CD8-positive, alpha-beta memory T cell (primary cell): ENCODE measurements around the gene RRP9. TPM values are rescaled to one million over a fixed set of nuclear protein-coding genes. Genes with fewer than 3 reads are reported as not detected.
"Not testable (repeated sequence)": the region's sequence is repeated elsewhere in the genome, so short reads cannot be mapped to it uniquely, and the experiment has no call there.

ENCODE experiments used
- CTCF ChIA-PET: fragments of 350-600 bp; sonication (Branson Sonifier 250); formaldehyde crosslinking; loops from one replicate; lab custom pipeline; 2021; ENCODE audit warnings: antibody characterized with exemption; lab: Charles Lee
- POLR2A ChIA-PET: fragments of 350-600 bp; sonication (Branson Sonifier 250); formaldehyde crosslinking; loops from one replicate; lab custom pipeline; 2021; ENCODE audit warnings: antibody characterized with exemption; lab: Charles Lee
- DNase-seq, 5 donors: peaks; one replicate each; pipeline versions ENCODE4 v3.0.0 to v3.0.0-alpha.2; 2020 to 2022; ENCODE audit warnings: mixed read lengths in 1 of 5
- H3K27ac ChIP-seq: one replicate; pipeline ENCODE4 v1.7.0; 2013; ENCODE audit warnings: low read depth, mild to moderate bottlenecking, low read length, moderate library complexity
- H3K27me3 ChIP-seq: 2 replicates; pipeline ENCODE4 v1.7.0; 2013; ENCODE audit warnings: low read length, mild to moderate bottlenecking; ENCODE audit not compliant: insufficient read depth, poor library complexity, severe bottlenecking
- H3K36me3 ChIP-seq: 2 replicates; pipeline ENCODE4 v1.7.0; 2013; ENCODE audit warnings: mild to moderate bottlenecking, low read length, moderate library complexity; ENCODE audit not compliant: insufficient read depth
- H3K4me1 ChIP-seq: 2 replicates; pipeline ENCODE4 v1.7.0; 2013; ENCODE audit warnings: mild to moderate bottlenecking, low read length, moderate library complexity; ENCODE audit not compliant: insufficient read depth
- H3K4me3 ChIP-seq: 2 replicates; pipeline ENCODE4 v1.7.0; 2013; ENCODE audit warnings: mild to moderate bottlenecking, low read length
- H3K9me3 ChIP-seq: 2 replicates; pipeline ENCODE4 v1.7.0; 2013; ENCODE audit warnings: mild to moderate bottlenecking, low read length
- H3K27ac Mint-ChIP-seq, 8 donors: one replicate each; pipeline ENCODE4 v1.8.0; 2020 to 2021; ENCODE audit warnings: mixed read lengths in 8 of 8, mild to moderate bottlenecking in 6 of 8, inconsistent platforms in 3 of 8, moderate library complexity in 3 of 8
- H3K27me3 Mint-ChIP-seq, 2 donors: one replicate each; pipeline ENCODE4 v1.8.0; 2020 to 2021; ENCODE audit warnings: mixed read lengths in 2 of 2, mild to moderate bottlenecking in 1 of 2, moderate library complexity in 1 of 2
- H3K36me3 Mint-ChIP-seq, 3 donors: one replicate each; pipeline ENCODE4 v1.8.0; 2020 to 2021; ENCODE audit warnings: mixed read lengths in 3 of 3, inconsistent platforms in 1 of 3, mild to moderate bottlenecking in 1 of 3
- H3K4me1 Mint-ChIP-seq, 3 donors: one replicate each; pipeline ENCODE4 v1.8.0; 2020 to 2021; ENCODE audit warnings: mixed read lengths in 3 of 3, inconsistent platforms in 1 of 3, mild to moderate bottlenecking in 1 of 3
- H3K4me3 Mint-ChIP-seq, 7 donors: one replicate each; pipeline ENCODE4 v1.8.0; 2020 to 2021; ENCODE audit warnings: mixed read lengths in 7 of 7, mild to moderate bottlenecking in 6 of 7, moderate library complexity in 4 of 7, inconsistent platforms in 2 of 7
- H3K9me3 Mint-ChIP-seq, 5 donors: one replicate each; pipeline ENCODE4 v1.8.0; 2020 to 2022; ENCODE audit warnings: mixed read lengths in 5 of 5, mild to moderate bottlenecking in 3 of 5, moderate library complexity in 2 of 5, inconsistent platforms in 1 of 5
- polyA plus RNA-seq: library from polyadenylated mRNA; unstranded; fragments of 300-500 nt; fragmentation: Illumina TruSeq; gene quantifications from one replicate; pipeline ENCODE4 v1.2.3, GENCODE V29; 2021
- total RNA-seq, 2 experiments: library from RNA; stranded (reverse); gene quantifications; one replicate each; pipeline ENCODE4 v1.2.3, GENCODE V29; 2021

RRP9 gene, protein sequence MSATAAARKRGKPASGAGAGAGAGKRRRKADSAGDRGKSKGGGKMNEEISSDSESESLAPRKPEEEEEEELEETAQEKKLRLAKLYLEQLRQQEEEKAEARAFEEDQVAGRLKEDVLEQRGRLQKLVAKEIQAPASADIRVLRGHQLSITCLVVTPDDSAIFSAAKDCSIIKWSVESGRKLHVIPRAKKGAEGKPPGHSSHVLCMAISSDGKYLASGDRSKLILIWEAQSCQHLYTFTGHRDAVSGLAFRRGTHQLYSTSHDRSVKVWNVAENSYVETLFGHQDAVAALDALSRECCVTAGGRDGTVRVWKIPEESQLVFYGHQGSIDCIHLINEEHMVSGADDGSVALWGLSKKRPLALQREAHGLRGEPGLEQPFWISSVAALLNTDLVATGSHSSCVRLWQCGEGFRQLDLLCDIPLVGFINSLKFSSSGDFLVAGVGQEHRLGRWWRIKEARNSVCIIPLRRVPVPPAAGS
- 10 to 100 TPM; 82.7 to 87.0 TPM for total RNA-seq
- 25.3 TPM for polyA plus RNA-seq

DNA sequence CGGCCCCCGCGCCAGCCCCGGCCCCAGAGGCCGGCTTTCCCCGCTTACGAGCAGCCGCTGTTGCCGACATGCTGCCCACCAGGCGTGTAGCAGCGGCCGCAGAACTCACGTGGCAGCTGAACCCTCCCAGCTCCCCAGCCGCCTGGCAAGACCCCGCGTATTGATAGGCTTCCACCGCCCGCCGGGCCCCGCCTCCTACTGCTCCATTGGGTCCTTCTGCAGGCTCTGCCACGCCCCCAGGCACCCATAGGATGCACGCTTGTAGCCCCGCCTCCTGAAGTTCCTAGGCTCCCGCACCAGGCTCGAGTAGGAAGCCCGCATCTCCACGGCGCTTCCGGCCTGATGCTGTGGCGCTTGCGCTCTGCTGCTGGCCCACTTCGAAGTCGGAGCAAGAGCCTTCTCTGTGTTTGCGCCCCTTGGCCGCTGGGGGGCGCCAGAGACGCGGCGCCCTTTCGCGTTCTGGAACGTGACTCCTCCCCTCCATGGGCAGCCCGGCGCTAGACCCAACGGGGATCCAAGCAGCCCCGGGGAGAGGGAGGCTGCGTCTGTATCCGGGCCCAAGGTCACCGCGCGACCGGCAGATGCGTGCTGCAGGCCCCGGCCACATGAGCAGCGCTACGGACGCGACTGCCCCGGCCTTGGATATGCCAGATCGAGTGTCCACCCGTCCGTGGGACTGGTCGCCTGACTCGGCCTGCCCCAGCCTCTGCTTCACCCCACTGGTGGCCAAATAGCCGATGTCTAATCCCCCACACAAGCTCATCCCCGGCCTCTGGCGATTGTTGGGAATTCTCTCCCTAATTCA is at the start of gene RRP9, which contains the start of gene PARP3:
Gene RRP9, minus strand, starts transcription at position 107 of the 805 bp plus-strand sequence. Its CDS starts 37 bp downstream, at position 70.
Gene PARP3, plus strand, starts transcription at position 566 of the 805 bp plus-strand sequence. CDS start 993 bp downstream, outside the sequence.
- Mint-ChIP-seq H3K4me1 (peaks cover 23 to 50% (median 34%) of the 10 kb centered on the region in 3 donors), H3K27me3 (no peaks in the 10 kb centered on the region), H3K27ac (peak within 1 kb of the TSS; percentile 74 to 97 (median 91)), H3K36me3 (peaks cover 0 to 31% (median 0%) of the 10 kb centered on the region in 3 donors), H3K4me3 (peak within 1 kb of the TSS; percentile 86 to 95 (median 92)), H3K9me3 (no peaks in the 10 kb centered on the region)
- Histone ChIP-seq H3K27me3 (no peaks in the 10 kb centered on the region), H3K9me3 (no peaks in the 10 kb centered on the region), H3K4me3 (peak within 1 kb of the TSS; percentile 96), H3K27ac (peak within 1 kb of the TSS; percentile 79), H3K36me3 (peaks cover 14% of the 10 kb centered on the region), H3K4me1 (peaks cover 30% of the 10 kb centered on the region)
- ChIA-PET POLR2A (interaction anchor here (0.6 to 1.7 kb wide), 6 partner anchors 26 to 54 kb away, joined by 3 to 7 read pairs (median 6); partner anchors contain the start of genes ABHD14A, ABHD14B, ACY1 and RPL29), CTCF (interaction anchor here (0.6 to 6.2 kb wide), 30 partner anchors 8 to 392 kb away, joined by 3 to 65 read pairs (median 4); partner anchors contain the start of genes ABHD14A, ABHD14B, ACY1 and GPR62)
- DNase-seq: peak; percentile 99 to 100 (median 99)

DNA sequence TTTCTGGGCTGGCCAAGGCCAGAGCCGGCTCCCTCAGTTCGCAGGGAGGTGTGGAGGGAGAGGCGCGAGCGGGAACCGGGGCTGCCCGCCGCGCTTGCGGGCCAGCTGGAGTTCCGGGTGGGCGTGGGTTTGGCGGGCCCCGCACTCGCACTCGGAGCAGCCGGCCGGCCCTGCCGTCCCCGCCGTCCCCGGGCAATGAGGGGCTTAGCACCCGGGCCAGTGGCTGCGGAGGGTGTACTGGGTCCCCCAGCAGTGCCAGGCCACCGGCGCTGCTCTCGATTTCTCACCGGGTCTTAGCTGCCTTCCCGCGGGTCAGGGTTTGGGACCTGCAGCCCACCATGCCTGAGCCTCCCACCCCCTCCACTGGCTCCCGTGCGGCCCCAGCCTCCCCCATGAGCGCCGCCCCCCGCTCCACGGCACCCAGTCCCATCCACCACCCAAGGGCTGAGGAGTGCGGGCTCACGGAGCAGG is 48.8 kb upstream of the RRP9 start:
- peaks cover 1 to 42% (median 5%) of the 10 kb centered on the region in 3 donors for H3K36me3 Mint-ChIP-seq
- DNase-seq, H3K4me3 Mint-ChIP-seq, H3K27me3 ChIP-seq, H3K9me3 ChIP-seq, H3K27ac ChIP-seq, H3K9me3 Mint-ChIP-seq, H3K27ac Mint-ChIP-seq, POLR2A ChIA-PET, H3K27me3 Mint-ChIP-seq, H3K4me3 ChIP-seq: not testable (repeated sequence)
- CTCF ChIA-PET: interaction anchor here (1.1 to 2.0 kb wide), 4 partner anchors 8 to 48 kb away, joined by 3 to 7 read pairs (median 5); partner anchors contain the start of genes ABHD14B, ACY1 and PARP3
- Histone ChIP-seq H3K36me3 (peaks cover 22% of the 10 kb centered on the region), H3K4me1 (peaks cover 17% of the 10 kb centered on the region)
- H3K4me1 Mint-ChIP-seq: peaks cover 23 to 36% (median 36%) of the 10 kb centered on the region in 3 donors

DNA sequence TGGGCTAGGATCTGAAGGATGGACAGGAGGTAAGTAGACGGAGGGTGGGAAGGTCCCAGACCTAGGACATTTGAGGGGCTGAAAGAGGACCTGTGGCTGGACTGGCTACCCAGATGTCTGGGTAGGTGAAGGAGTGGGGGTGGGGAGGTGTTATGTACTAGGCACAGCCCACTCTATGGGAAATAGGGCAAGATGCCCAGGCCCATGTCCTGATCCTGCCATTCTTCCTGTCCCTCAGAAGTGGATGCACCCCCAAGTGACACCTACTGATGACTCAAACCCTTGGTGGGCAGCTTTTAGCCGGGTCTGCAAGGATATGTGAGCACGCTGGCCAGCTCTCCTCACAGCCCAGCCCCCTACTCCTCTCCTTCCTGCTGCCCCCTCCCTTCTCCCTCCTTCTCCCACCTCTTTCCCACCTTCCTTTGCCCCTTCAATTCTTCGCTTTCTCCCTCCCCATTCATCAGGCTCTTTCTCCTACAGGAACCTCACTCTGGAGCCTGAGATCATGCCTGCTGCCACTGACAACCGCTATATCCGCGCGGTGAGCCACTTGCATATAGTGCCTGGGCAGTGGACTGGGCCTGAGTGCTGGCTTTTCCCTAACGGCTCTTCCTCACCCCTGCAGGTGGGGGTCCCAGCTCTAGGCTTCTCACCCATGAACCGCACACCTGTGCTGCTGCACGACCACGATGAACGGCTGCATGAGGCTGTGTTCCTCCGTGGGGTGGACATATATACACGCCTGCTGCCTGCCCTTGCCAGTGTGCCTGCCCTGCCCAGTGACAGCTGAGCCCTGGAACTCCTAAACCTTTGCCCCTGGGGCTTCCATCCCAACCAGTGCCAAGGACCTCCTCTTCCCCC is 46.8 kb upstream of the RRP9 start:
- H3K4me3 Mint-ChIP-seq: no peak overlapping the region
- POLR2A ChIA-PET: no interaction called here
- CTCF ChIA-PET: interaction anchor here (2.7 kb wide), 1 partner anchor 15 kb away, joined by 10 read pairs; the partner anchor contains the start of gene ABHD14B
- no peak overlapping the region for H3K4me3 ChIP-seq
- no peaks in the 10 kb centered on the region for H3K27me3 ChIP-seq
- H3K9me3 Mint-ChIP-seq: no peaks in the 10 kb centered on the region
- peaks cover 13 to 22% (median 22%) of the 10 kb centered on the region in 3 donors for H3K4me1 Mint-ChIP-seq
- no peak overlapping the region for H3K27ac ChIP-seq
- peaks cover 10% of the 10 kb centered on the region for H3K36me3 ChIP-seq
- peak overlapping the region in 6 of 8 donors; percentile 6 to 89 (median 56) for H3K27ac Mint-ChIP-seq
- DNase-seq: no peak
- no peaks in the 10 kb centered on the region for H3K9me3 ChIP-seq
- H3K36me3 Mint-ChIP-seq: peaks cover 0 to 22% (median 0%) of the 10 kb centered on the region in 3 donors
- no peaks in the 10 kb centered on the region for H3K27me3 Mint-ChIP-seq
- peaks cover 3% of the 10 kb centered on the region for H3K4me1 ChIP-seq

DNA sequence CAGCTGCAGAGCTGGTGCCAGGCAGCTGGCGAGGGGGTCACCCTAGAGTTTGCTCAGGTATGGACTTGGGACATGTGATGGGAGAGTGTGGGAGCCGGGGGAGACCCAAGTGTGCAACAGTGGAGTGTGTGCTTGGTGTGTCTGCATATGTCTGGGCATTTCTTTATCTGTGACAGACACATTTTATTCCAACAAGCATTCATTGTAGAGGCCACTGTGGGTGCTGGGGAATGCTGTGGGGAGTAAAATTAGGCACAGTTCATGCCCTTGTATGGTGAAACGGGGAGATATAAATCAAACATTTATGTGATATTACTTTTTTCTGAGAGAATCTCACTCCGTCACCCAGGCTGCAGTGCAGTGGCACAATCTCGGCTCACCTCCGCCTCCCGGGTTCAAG is 45.9 kb upstream of the RRP9 start:
- Mint-ChIP-seq H3K36me3 (peaks cover 0 to 14% (median 1%) of the 10 kb centered on the region in 3 donors), H3K4me3 (no peak overlapping the region), H3K27ac (peak overlapping the region in 5 of 8 donors; percentile 3 to 75 (median 65)), H3K4me1 (peaks cover 14 to 23% (median 19%) of the 10 kb centered on the region in 3 donors), H3K9me3 (no peaks in the 10 kb centered on the region), H3K27me3 (no peaks in the 10 kb centered on the region)
- DNase-seq: no peak
- Histone ChIP-seq H3K4me3 (no peak overlapping the region), H3K27me3 (no peaks in the 10 kb centered on the region), H3K27ac (no peak overlapping the region), H3K9me3 (no peaks in the 10 kb centered on the region), H3K36me3 (peaks cover 9% of the 10 kb centered on the region), H3K4me1 (peaks cover 9% of the 10 kb centered on the region)
- ChIA-PET CTCF (interaction anchor here (1.3 to 2.7 kb wide), 3 partner anchors 12 to 69 kb away, joined by 4 to 10 read pairs (median 5); partner anchors contain the start of genes ABHD14A, ABHD14B and DUSP7), POLR2A (interaction anchor here (1.1 kb wide), 1 partner anchor 19 kb away, joined by 3 read pairs; no protein-coding TSS in a partner anchor)

DNA sequence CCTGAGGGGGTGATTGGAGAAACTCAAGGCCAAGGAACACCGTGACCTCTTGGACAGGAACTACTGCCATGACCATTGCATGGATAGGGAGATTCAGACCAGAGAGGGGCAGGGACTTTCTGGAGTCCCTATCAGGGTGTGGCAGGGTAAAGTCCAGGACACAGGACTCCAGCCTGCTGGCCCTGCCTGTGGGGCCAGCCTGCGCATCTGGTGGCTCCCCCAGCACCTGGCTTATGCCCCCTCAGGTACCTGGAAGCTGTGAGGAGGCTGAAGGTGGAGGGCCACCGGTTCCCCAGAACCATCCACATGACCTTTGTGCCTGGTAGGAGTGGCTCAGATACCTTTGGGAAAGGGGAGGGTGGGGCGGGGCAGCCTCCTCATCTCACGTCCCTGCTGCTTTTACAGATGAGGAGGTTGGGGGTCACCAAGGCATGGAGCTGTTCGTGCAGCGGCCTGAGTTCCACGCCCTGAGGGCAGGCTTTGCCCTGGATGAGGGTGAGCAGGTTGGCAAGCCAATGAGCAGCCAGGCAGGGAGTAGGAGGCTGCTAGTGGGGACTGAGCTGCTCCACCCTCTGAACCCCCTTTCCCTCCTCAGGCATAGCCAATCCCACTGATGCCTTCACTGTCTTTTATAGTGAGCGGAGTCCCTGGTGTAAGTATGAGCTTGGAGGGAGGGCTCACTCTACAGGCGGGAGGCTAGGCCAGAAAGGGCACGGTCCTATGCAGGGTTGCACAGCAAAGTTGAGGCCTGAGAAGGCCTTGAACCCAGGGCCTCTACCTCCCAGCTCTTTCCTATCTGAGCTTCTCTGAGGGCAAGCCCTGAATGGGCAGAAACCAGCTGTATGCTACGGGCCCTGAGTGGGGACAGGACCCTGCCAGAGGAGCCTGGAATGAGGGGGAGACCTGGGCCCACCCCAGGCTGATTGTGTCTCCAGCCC is 44.6 kb upstream of the RRP9 start:
- Mint-ChIP-seq H3K27me3 (no peaks in the 10 kb centered on the region), H3K36me3 (peaks cover 0 to 3% (median 1%) of the 10 kb centered on the region in 3 donors), H3K27ac (peak overlapping the region in 1 of 8 donors; percentile 95), H3K4me1 (peaks cover 19 to 26% (median 22%) of the 10 kb centered on the region in 3 donors), H3K9me3 (no peaks in the 10 kb centered on the region), H3K4me3 (no peak overlapping the region)
- CTCF ChIA-PET: interaction anchor here (1.3 to 2.7 kb wide), 3 partner anchors 11 to 70 kb away, joined by 4 to 10 read pairs (median 5); partner anchors contain the start of genes ABHD14A, ABHD14B and DUSP7
- POLR2A ChIA-PET: interaction anchor here (0.9 to 1.1 kb wide), 2 partner anchors 9 to 18 kb away, joined by 3 to 4 read pairs; partner anchors contain the start of gene RPL29
- H3K27ac ChIP-seq: no peak overlapping the region
- no peak for DNase-seq
- no peaks in the 10 kb centered on the region for H3K9me3 ChIP-seq
- peaks cover 18% of the 10 kb centered on the region for H3K4me1 ChIP-seq
- H3K36me3 ChIP-seq: no peaks in the 10 kb centered on the region
- H3K4me3 ChIP-seq: no peak overlapping the region
- no peaks in the 10 kb centered on the region for H3K27me3 ChIP-seq

DNA sequence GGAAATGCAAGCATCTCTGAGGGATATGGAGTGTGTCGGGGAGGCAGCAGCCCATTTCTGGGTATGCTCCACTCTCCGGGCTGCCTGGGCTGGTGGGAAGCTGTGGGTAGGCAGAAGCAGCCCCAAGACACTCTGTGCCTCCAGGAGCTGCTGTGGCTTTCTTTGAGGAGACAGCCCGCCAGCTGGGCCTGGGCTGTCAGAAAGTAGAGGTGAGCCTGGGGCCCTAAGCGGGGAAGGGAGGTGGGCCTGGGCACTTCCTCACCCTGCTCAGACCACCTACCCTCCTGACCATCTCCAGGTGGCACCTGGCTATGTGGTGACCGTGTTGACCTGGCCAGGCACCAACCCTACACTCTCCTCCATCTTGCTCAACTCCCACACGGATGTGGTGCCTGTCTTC is 43.4 kb upstream of the RRP9 start:
- peaks cover 23 to 29% (median 25%) of the 10 kb centered on the region in 3 donors for H3K4me1 Mint-ChIP-seq
- Histone ChIP-seq H3K4me3 (no peak overlapping the region), H3K27ac (no peak overlapping the region), H3K4me1 (peaks cover 20% of the 10 kb centered on the region), H3K27me3 (no peaks in the 10 kb centered on the region), H3K36me3 (no peaks in the 10 kb centered on the region), H3K9me3 (no peaks in the 10 kb centered on the region)
- no peaks in the 10 kb centered on the region for H3K9me3 Mint-ChIP-seq
- ChIA-PET POLR2A (no interaction called here), CTCF (interaction anchor here (1.8 to 3.9 kb wide), 2 partner anchors 11 to 354 kb away, joined by 5 to 43 read pairs; partner anchors contain the start of genes ABHD14A and ABHD14B)
- no peaks in the 10 kb centered on the region for H3K27me3 Mint-ChIP-seq
- peak overlapping the region in 6 of 7 donors; percentile 16 to 84 (median 41) for H3K4me3 Mint-ChIP-seq
- H3K27ac Mint-ChIP-seq: peak overlapping the region in 7 of 8 donors; percentile 53 to 94 (median 76)
- peaks cover 0 to 1% (median 0%) of the 10 kb centered on the region in 3 donors for H3K36me3 Mint-ChIP-seq
- no peak for DNase-seq
